Dendritic cell treated with granulocyte-macrophage colony-stimulating factor and Interleukin-4, amounts not matched to agents 40 ng/mL and 50 ng/mL, for 4 days (primary cell): ENCODE data around the gene MYH7B.

Experiments used
- H3K27ac Mint-ChIP-seq: one replicate; pipeline ENCODE4 v1.8.0; 2022; ENCODE audit warnings: mild to moderate bottlenecking, mixed read lengths
- H3K27me3 Mint-ChIP-seq: one replicate; pipeline ENCODE4 v1.8.0; 2022; ENCODE audit warnings: mild to moderate bottlenecking, mixed read lengths
- H3K36me3 Mint-ChIP-seq: one replicate; pipeline ENCODE4 v1.8.0; 2022; ENCODE audit warnings: low read depth, mixed read lengths
- H3K4me1 Mint-ChIP-seq: one replicate; pipeline ENCODE4 v1.8.0; 2022; ENCODE audit warnings: low read depth, mixed read lengths
- H3K4me3 Mint-ChIP-seq: one replicate; pipeline ENCODE4 v1.8.0; 2022; ENCODE audit warnings: mild to moderate bottlenecking, moderate library complexity, mixed read lengths
- H3K9me3 Mint-ChIP-seq: one replicate; pipeline ENCODE4 v1.8.0; 2022; ENCODE audit warnings: mixed read lengths
- intact Hi-C: fragments of 100-400 bp; cut with micrococcal nuclease; formaldehyde crosslinking; loops from one replicate; pipeline ENCODE4 v1.15.0; 2022

The MYH7B gene

DNA sequence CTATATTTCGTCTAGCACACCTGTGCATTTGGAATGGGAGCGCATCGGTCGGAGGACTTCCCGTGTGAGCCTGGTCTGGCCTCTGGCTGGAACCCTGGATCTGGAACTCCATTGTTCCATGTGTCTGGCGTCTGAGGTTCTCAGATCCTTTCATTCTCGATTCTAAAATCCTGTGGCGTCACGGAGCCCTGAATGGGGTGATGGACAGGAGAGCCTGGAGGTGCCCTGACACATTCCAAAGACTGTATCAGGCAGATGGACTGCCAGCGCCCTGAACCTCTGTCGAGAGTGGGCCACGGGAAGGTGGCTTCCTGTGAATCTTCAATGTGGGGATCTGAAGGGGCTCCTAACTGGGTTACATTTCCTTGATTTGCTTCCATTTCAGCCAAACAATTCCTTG is 20.6 kb downstream of the MYH7B start:
- intact Hi-C loops, result no loop called here
- H3K4me3 Mint-ChIP-seq, result no peak overlapping the region
- H3K27ac Mint-ChIP-seq, result no peak overlapping the region
- no peaks in the 10 kb centered on the region for H3K4me1 Mint-ChIP-seq
- no peaks in the 10 kb centered on the region for H3K36me3 Mint-ChIP-seq
- no peaks in the 10 kb centered on the region for H3K9me3 Mint-ChIP-seq
- peaks cover 1% of the 10 kb centered on the region for H3K27me3 Mint-ChIP-seq

DNA sequence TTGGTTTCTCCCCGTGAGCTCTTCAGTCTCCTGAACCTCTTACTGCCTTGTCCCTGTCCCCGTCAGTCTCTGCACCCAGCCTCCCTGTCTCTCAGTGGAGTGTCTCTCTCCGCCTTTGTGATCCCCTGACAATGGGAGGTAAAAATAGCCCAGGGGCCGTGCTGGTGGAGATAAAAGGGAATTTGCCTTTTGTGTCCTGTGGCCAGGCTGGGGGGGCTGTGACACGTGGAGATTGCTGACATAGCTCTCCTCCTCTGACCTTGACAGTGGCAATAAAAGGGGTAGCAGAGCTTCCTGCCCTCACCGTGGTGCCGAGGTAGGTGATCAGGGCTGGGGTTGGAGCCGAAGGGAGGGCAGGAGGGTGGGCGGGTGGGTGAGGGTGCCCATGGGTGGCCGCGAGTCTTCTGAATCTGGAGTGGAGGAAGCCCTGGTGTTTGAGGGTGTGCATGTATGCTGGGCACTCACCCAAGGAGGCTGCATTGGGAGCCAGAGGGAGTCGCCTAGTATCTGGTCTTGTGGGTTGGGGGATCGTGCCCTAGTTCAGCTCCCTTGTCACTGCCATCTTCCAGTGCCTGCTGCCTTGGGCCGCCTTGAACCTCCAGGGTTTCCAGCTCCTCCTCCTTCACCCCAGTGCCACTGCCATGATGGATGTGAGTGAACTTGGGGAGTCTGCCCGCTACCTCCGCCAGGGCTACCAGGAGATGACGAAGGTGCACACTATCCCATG is 21.9 kb downstream of the MYH7B start:
- Mint-ChIP-seq H3K27ac (no peak overlapping the region), H3K9me3 (no peaks in the 10 kb centered on the region), H3K36me3 (no peaks in the 10 kb centered on the region)

GRCh38 chr20:34978092-34978744 is 22.6 kb downstream of the MYH7B start:
- Mint-ChIP-seq H3K36me3 (no peaks in the 10 kb centered on the region), H3K4me3 (no peak overlapping the region), H3K4me1 (no peaks in the 10 kb centered on the region), H3K27me3 (peaks cover 2% of the 10 kb centered on the region), H3K27ac (no peak overlapping the region), H3K9me3 (no peaks in the 10 kb centered on the region)
- intact Hi-C loops, result no loop called here

More for the DNA sequence above, 21.9 kb downstream of the MYH7B start:
- Mint-ChIP-seq H3K4me1 (no peaks in the 10 kb centered on the region), H3K4me3 (no peak overlapping the region), H3K27me3 (peaks cover 1% of the 10 kb centered on the region)
- intact Hi-C loops, result no loop called here

DNA sequence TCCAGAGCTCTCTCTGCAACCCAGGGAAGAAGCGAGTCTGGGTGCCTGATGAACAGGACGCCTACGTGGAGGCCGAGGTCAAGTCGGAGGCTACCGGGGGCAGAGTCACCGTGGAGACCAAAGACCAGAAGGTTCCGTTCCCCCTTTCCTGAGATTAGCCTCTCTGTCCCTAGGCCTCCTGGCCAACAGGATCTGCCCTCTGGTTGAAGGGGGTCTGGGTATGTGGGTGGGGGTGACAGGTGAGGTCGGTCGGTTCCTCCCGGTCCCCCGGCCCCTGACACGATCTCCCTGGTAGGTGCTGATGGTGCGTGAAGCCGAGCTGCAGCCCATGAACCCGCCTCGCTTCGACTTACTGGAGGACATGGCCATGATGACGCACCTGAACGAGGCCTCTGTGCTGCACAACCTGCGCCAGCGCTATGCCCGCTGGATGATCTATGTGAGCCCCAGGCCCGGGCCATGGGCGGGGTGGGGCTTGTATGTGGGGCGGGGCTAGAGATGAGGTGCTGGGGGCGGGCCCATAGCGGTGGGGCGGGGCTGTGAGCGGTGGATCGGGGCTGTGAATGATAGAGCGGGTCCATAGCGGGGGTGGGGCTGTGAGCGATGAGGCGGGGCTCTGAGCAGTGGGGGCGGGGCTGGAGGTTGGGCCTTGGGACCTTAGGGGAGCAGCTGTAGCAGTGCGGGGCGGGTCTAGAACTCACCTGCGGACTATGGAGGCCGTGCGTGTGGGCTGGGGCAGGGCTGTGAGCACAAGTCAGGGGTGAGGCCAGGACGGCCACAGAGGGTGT is 23.9 kb downstream of the MYH7B start:
- no peak overlapping the region for H3K27ac Mint-ChIP-seq
- intact Hi-C loops, result no loop called here
- no peaks in the 10 kb centered on the region for H3K36me3 Mint-ChIP-seq
- H3K4me3 Mint-ChIP-seq, result no peak overlapping the region
- H3K4me1 Mint-ChIP-seq, result no peaks in the 10 kb centered on the region
- H3K27me3 Mint-ChIP-seq, result peaks cover 15% of the 10 kb centered on the region
- no peaks in the 10 kb centered on the region for H3K9me3 Mint-ChIP-seq

GRCh38 chr20:34980543-34981233 is 25.0 kb downstream of the MYH7B start:
- Mint-ChIP-seq H3K4me1 (no peaks in the 10 kb centered on the region), H3K4me3 (no peak overlapping the region), H3K27me3 (peaks cover 23% of the 10 kb centered on the region), H3K27ac (no peak overlapping the region), H3K36me3 (no peaks in the 10 kb centered on the region), H3K9me3 (no peaks in the 10 kb centered on the region)
- intact Hi-C loops, result no loop called here

- intact Hi-C loops, result no loop called here
- Mint-ChIP-seq H3K4me3 (no peak overlapping the region), H3K9me3 (no peaks in the 10 kb centered on the region), H3K27ac (no peak overlapping the region), H3K4me1 (no peaks in the 10 kb centered on the region), H3K27me3 (peaks cover 31% of the 10 kb centered on the region), H3K36me3 (no peaks in the 10 kb centered on the region)
Observed at GRCh38 chr20:34982270-34983088, 26.8 kb downstream of the MYH7B start.

DNA sequence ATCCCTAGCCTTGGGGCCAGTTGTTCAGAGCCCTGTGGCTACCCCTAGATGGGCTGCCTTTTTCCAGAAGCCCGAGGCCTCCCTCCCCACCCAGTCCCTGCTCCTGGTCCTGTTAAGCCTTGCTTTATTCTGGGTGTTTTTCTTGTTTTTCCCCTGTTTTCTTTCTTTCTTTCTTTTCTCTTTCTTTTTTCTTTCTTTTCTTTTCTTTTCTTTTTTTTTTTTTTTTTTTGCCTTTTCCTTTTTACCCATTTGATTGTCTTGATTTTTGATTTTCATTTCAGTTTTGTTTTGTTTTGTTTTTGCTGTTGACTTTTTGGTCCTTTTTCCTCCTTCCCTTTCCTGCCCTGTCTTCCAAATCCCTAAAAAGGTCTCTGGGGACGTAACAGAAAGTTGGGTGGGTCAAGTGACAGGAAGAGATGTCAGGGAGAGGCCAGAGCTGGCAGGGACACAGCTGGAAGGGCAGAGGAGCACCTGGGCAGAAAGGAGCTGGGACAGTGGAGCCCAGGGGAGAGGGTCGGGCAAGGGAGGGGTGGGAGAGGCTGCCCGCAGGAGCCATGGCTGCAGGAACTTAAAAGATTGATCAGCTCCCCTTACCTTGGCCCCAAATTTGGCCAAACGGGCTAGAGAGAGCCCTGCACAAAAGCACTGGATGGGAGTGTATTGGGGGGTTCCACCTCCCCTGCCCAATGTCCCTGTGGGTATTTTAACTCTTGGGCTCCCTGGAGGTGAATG is 27.6 kb downstream of the MYH7B start:
- no peak overlapping the region for H3K27ac Mint-ChIP-seq
- intact Hi-C loops, result no loop called here
- no peaks in the 10 kb centered on the region for H3K36me3 Mint-ChIP-seq
- H3K27me3 Mint-ChIP-seq, result peaks cover 31% of the 10 kb centered on the region
- H3K9me3 Mint-ChIP-seq, result no peaks in the 10 kb centered on the region
- H3K4me3 Mint-ChIP-seq, result no peak overlapping the region
- peaks cover 3% of the 10 kb centered on the region for H3K4me1 Mint-ChIP-seq

DNA sequence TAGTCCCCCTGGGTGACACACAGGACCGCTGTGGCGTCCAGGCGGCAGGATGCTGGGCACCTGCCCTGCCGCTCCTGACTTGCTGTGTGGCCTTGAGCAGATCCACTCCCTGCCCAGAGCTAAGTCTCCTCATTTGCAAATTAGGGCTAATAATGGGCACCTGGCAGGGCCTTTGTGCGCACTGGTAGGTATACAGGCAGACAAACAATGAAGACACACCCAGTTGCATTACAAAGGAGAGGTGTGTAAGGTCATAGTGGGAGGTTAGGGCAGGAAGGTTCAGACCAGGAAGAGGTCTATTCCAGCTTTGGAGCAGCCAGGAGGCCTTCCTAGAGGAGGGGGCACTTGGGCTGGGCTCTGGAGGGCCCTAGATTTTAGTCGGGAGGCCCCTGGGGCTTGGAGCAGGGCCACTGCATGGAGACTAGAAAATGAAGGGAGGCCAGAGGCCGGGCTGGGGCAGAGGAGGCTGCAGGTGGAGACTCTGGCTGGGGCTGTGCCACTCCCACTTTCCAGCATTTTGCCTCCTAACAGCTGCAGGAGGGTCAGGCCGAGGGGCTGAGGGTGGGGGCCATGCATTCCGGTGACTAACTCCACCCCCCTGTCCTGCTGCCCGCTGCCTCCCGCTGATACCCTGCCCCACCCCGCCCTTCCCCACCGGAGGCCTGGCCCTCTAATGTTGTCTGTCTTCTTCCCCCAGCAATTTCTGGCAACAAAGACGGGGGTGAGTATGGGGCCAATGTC is 28.5 kb downstream of the MYH7B start:
- peaks cover 6% of the 10 kb centered on the region for H3K4me1 Mint-ChIP-seq
- H3K36me3 Mint-ChIP-seq, result no peaks in the 10 kb centered on the region
- intact Hi-C loops, result no loop called here

GRCh38 chr20:34984756-34985261 is 29.1 kb downstream of the MYH7B start:
- peaks cover 6% of the 10 kb centered on the region for H3K4me1 Mint-ChIP-seq
- H3K4me3 Mint-ChIP-seq, result no peak overlapping the region
- peaks cover 31% of the 10 kb centered on the region for H3K27me3 Mint-ChIP-seq
- H3K27ac Mint-ChIP-seq, result no peak overlapping the region
- intact Hi-C loops, result no loop called here
- H3K9me3 Mint-ChIP-seq, result no peaks in the 10 kb centered on the region
- no peaks in the 10 kb centered on the region for H3K36me3 Mint-ChIP-seq

More for the DNA sequence above, 28.5 kb downstream of the MYH7B start:
- Mint-ChIP-seq H3K27ac (no peak overlapping the region), H3K4me3 (no peak overlapping the region), H3K27me3 (peaks cover 31% of the 10 kb centered on the region), H3K9me3 (no peaks in the 10 kb centered on the region)

DNA sequence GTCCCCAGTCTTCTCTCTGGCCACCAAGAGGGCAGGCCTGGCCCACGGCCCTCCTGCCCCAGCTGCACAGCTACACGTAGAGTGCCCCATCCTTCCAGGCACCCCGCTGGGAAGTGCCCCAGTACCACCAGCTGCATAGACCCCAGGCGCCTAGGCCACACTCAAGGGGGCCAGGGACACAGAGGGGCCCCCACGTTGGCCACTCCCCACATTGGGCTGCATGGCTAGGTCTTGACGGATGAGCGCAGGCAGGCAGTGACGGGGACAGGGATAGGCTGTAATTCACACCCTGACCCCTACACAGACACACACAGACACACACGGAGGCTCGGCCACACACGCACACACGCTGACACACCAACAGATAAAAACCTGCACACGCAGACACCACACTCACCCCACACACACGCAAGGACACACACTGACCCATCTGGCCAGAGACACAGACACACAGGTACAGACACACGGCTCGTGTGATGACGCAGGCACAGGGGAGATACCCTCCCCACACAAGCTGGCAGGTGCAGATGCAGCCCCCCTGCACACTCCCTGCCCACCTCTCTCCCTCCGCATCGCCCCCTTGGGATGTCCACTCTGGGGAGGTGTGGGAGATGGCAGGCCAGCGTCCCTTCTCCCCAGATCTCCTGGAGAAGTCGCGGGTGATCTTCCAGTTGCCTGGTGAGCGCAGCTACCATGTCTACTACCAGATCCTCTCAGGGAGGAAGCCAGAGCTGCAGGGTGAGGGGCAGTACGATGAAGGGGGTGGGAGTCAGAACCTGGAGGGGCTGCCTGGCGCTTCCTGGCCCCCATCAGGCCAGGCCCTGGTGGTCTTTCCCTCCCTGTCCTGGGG is 30.0 kb downstream of the MYH7B start:
- H3K9me3 Mint-ChIP-seq, result no peaks in the 10 kb centered on the region
- H3K27ac Mint-ChIP-seq, result no peak overlapping the region
- peaks cover 31% of the 10 kb centered on the region for H3K27me3 Mint-ChIP-seq
- peaks cover 6% of the 10 kb centered on the region for H3K4me1 Mint-ChIP-seq
- no peaks in the 10 kb centered on the region for H3K36me3 Mint-ChIP-seq
- intact Hi-C loops, result no loop called here
- no peak overlapping the region for H3K4me3 Mint-ChIP-seq

- Mint-ChIP-seq H3K36me3 (peaks cover 9% of the 10 kb centered on the region), H3K9me3 (no peaks in the 10 kb centered on the region), H3K27me3 (peaks cover 31% of the 10 kb centered on the region), H3K4me3 (no peak overlapping the region), H3K4me1 (peaks cover 6% of the 10 kb centered on the region), H3K27ac (no peak overlapping the region)
- intact Hi-C loops, result no loop called here
Observed at GRCh38 chr20:34986311-34987287, 30.9 kb downstream of the MYH7B start.
